ENCODE measurements around the gene WBP1.
"Not testable (repeated sequence)": the region's sequence is repeated elsewhere in the genome, so short reads cannot be mapped to it uniquely, and the experiment has no call there.

The WBP1 gene

GRCh38 chr2:74482801-74483674 is 24.8 kb downstream of the WBP1 start, which contains the start of the genes CCDC142 and TTC31:
Gene CCDC142 (minus strand): TSS chr2:74482998. CDS start chr2:74482837, 161 bp downstream.
Gene TTC31 (plus strand): TSS chr2:74483081. CDS start chr2:74483096, 15 bp downstream.
- DNase-seq (ENCODE audit: low read depth, low spot score) = peak; percentile 87

GRCh38 chr2:74483675-74484164 is 25.5 kb downstream of the WBP1 start:
- DNase-seq (ENCODE audit: low read depth, low spot score) = not testable (repeated sequence)

- DNase-seq (ENCODE audit: low read depth, low spot score) = no peak
Observed at GRCh38 chr2:74486141-74486540, 27.9 kb downstream of the WBP1 start.

GRCh38 chr2:74488643-74489481 is 30.6 kb downstream of the WBP1 start:
- DNase-seq (ENCODE audit: low read depth, low spot score) = no peak

GRCh38 chr2:74489906-74490305 is 31.7 kb downstream of the WBP1 start:
- no peak for DNase-seq (ENCODE audit: low read depth, low spot score)

- no peak for DNase-seq (ENCODE audit: low read depth, low spot score)
Observed at GRCh38 chr2:74491648-74492544, 33.7 kb downstream of the WBP1 start.

- DNase-seq (ENCODE audit: low read depth, low spot score) = no peak
Observed at GRCh38 chr2:74493546-74493945, 35.3 kb downstream of the WBP1 start.

GRCh38 chr2:74495440-74495839 is 37.2 kb downstream of the WBP1 start:
- DNase-seq (ENCODE audit: low read depth, low spot score) = no peak

GRCh38 chr2:74496997-74497776 is 38.9 kb downstream of the WBP1 start:
- no peak for DNase-seq (ENCODE audit: low read depth, low spot score)

- no peak for DNase-seq (ENCODE audit: low read depth, low spot score)
Observed at GRCh38 chr2:74497777-74498499, 39.7 kb downstream of the WBP1 start.

- no peak for DNase-seq (ENCODE audit: low read depth, low spot score)
Observed at GRCh38 chr2:74498500-74499266, 40.4 kb downstream of the WBP1 start.

GRCh38 chr2:74499267-74499939 is 41.2 kb downstream of the WBP1 start, which contains the start of gene LBX2:
Gene LBX2 (minus strand): TSS chr2:74499603. CDS start chr2:74499537, 66 bp downstream.
- no peak for DNase-seq (ENCODE audit: low read depth, low spot score)

GRCh38 chr2:74499940-74500577 is 41.8 kb downstream of the WBP1 start:
- no peak for DNase-seq (ENCODE audit: low read depth, low spot score)

GRCh38 chr2:74500578-74500946 is 42.3 kb downstream of the WBP1 start:
- no peak for DNase-seq (ENCODE audit: low read depth, low spot score)

- DNase-seq (ENCODE audit: low read depth, low spot score) = no peak
Observed at GRCh38 chr2:74501335-74502071, 43.3 kb downstream of the WBP1 start.

GRCh38 chr2:74502147-74502719 is 44.0 kb downstream of the WBP1 start:
- DNase-seq (ENCODE audit: low read depth, low spot score) = no peak

Measured in activated CD4-positive, CD25-positive, alpha-beta regulatory T cell treated with anti-CD3 and anti-CD28 coated beads, Interleukin-2, amount 50 U/mL, for 16 hours (primary cell).